Progenitor cell of endocrine pancreas (in vitro differentiated cells): Measurements from ENCODE around the gene ADAMTSL3. TPM values are rescaled to one million over a fixed set of nuclear protein-coding genes. Genes with fewer than 3 reads are reported as not detected.
"Not testable (repeated sequence)": the region's sequence is repeated elsewhere in the genome, so short reads cannot be mapped to it uniquely, and the experiment has no call there.

Experiments
- DNase-seq: peaks from one replicate; pipeline ENCODE4 v3.0.0; 2021; ENCODE audit warnings: low spot score; ENCODE audit not compliant: unreplicated experiment
- H3K27ac Mint-ChIP-seq: 2 replicates; pipeline ENCODE4 v1.8.0; 2021; ENCODE audit warnings: mild to moderate bottlenecking, moderate library complexity, mixed read lengths
- H3K27me3 Mint-ChIP-seq: 2 replicates; pipeline ENCODE4 v1.8.0; 2021; ENCODE audit warnings: mixed read lengths
- H3K36me3 Mint-ChIP-seq: 2 replicates; pipeline ENCODE4 v1.8.0; 2022; ENCODE audit warnings: mixed read lengths; ENCODE audit not compliant: insufficient read depth
- H3K4me1 Mint-ChIP-seq: 2 replicates; pipeline ENCODE4 v1.8.0; 2021; ENCODE audit warnings: low read depth, mixed read lengths
- H3K4me3 Mint-ChIP-seq: 2 replicates; pipeline ENCODE4 v1.8.0; 2021; ENCODE audit warnings: low read depth, mild to moderate bottlenecking, moderate library complexity, mixed read lengths
- H3K9me3 Mint-ChIP-seq: 2 replicates; pipeline ENCODE4 v1.8.0; 2021; ENCODE audit warnings: low read depth, mixed read lengths
- total RNA-seq: library from RNA; stranded (reverse); gene quantifications from 2 replicates; pipeline ENCODE4 v1.2.1, GENCODE V29; 2021
- TF ChIP-seq, protein P1 (sequence below): fragments of 200-600 bp; sonication (generic); IDR thresholded peaks from one replicate; pipeline ENCODE4 v1.5.0; 2021; ENCODE audit warnings: antibody characterized with exemption, mild to moderate bottlenecking; ENCODE audit not compliant: unreplicated experiment

Gene ADAMTSL3
- total RNA-seq, 1 donor from 2014 or later = 0.24 TPM

GRCh38 chr15:83753872-83754493, 100.1 kb downstream of the ADAMTSL3 start:
- peaks cover 1% of the 10 kb centered on the region for H3K36me3 Mint-ChIP-seq
- H3K4me1 Mint-ChIP-seq = peaks cover 3% of the 10 kb centered on the region
- H3K9me3 Mint-ChIP-seq = peaks cover 7% of the 10 kb centered on the region
- no peak overlapping the region for H3K4me3 Mint-ChIP-seq
- H3K27me3 Mint-ChIP-seq = peaks cover 9% of the 10 kb centered on the region
- TF ChIP-seq, protein P1, sequence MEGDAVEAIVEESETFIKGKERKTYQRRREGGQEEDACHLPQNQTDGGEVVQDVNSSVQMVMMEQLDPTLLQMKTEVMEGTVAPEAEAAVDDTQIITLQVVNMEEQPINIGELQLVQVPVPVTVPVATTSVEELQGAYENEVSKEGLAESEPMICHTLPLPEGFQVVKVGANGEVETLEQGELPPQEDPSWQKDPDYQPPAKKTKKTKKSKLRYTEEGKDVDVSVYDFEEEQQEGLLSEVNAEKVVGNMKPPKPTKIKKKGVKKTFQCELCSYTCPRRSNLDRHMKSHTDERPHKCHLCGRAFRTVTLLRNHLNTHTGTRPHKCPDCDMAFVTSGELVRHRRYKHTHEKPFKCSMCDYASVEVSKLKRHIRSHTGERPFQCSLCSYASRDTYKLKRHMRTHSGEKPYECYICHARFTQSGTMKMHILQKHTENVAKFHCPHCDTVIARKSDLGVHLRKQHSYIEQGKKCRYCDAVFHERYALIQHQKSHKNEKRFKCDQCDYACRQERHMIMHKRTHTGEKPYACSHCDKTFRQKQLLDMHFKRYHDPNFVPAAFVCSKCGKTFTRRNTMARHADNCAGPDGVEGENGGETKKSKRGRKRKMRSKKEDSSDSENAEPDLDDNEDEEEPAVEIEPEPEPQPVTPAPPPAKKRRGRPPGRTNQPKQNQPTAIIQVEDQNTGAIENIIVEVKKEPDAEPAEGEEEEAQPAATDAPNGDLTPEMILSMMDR = no peak
- H3K27ac Mint-ChIP-seq = no peak overlapping the region
- DNase-seq = no peak

- H3K27me3 Mint-ChIP-seq, H3K36me3 Mint-ChIP-seq, H3K27ac Mint-ChIP-seq, H3K4me3 Mint-ChIP-seq, H3K4me1 Mint-ChIP-seq, DNase-seq, H3K9me3 Mint-ChIP-seq: not testable (repeated sequence)
These were observed 103.4 kb downstream of the ADAMTSL3 start for GRCh38 chr15:83757291-83757690.

DNA sequence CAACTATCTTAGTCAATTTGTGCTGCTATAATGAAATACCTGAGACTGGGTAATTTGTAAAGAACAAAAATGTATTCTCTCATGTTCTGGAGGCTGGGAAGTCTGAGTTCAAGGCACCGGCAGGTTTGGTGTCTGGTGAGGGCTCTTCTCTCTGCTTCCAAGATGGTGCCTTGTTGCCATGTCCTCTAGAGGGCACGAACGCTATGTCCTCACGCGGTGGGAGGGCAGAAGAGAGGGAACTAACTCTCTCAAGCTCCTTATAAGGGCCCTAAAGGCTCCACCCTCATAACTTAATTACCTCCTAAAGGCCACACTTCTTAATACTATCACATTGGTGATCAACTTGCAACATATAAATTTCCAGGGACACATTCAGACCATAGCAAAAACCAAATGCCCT, 108.4 kb downstream of the ADAMTSL3 start:
- Mint-ChIP-seq H3K27me3 (no peaks in the 10 kb centered on the region), H3K4me3 (no peak overlapping the region), H3K4me1 (peaks cover 7% of the 10 kb centered on the region), H3K9me3 (peaks cover 7% of the 10 kb centered on the region), H3K36me3 (peaks cover 1% of the 10 kb centered on the region), H3K27ac (no peak overlapping the region)
- DNase-seq = no peak
- TF ChIP-seq, protein P1 = no peak

DNA sequence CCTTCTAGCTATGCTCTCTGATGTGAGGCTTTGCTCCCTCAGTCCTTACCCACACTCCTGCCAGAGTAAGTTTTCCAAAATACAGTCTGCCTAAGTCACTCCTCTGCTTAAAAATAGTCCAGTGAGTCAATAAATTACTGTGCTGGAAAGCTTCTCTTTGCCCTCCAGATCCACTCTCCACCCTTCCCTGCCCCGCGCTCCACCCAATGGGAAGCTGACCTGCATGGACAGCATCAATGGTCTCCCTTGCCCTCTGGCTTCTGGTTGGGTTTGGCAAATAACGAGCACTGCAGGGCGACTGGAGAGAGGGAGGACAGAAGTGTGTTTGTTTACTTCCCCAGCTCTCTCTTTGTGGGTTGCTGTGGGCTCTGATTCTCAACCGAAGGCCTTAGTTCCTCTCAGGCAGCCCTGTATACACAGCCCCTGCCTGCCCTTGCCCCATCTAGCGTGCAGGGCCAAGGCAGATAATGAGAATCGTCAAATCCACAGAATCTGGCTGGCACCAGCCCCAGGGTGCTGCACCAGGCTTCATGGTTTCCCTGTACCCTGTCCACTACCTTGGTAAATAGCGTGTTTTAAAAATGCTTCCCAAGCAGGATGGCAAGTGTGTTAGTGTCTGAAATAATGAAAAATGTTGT, 110.4 kb downstream of the ADAMTSL3 start:
- TF ChIP-seq, protein P1 = no peak
- no peaks in the 10 kb centered on the region for H3K27me3 Mint-ChIP-seq
- peak overlapping the region; percentile 39 for H3K27ac Mint-ChIP-seq

GRCh38 chr15:83766339-83766738, 112.4 kb downstream of the ADAMTSL3 start:
- Mint-ChIP-seq H3K4me3 (no peak overlapping the region), H3K4me1 (peaks cover 7% of the 10 kb centered on the region), H3K27me3 (no peaks in the 10 kb centered on the region), H3K36me3 (no peaks in the 10 kb centered on the region), H3K27ac (no peak overlapping the region), H3K9me3 (no peaks in the 10 kb centered on the region)
- DNase-seq = no peak
- TF ChIP-seq, protein P1 = no peak

More for the DNA sequence above, 110.4 kb downstream of the ADAMTSL3 start:
- Mint-ChIP-seq H3K4me1 (peaks cover 7% of the 10 kb centered on the region), H3K36me3 (no peaks in the 10 kb centered on the region), H3K9me3 (no peaks in the 10 kb centered on the region), H3K4me3 (no peak overlapping the region)
- no peak for DNase-seq

DNA sequence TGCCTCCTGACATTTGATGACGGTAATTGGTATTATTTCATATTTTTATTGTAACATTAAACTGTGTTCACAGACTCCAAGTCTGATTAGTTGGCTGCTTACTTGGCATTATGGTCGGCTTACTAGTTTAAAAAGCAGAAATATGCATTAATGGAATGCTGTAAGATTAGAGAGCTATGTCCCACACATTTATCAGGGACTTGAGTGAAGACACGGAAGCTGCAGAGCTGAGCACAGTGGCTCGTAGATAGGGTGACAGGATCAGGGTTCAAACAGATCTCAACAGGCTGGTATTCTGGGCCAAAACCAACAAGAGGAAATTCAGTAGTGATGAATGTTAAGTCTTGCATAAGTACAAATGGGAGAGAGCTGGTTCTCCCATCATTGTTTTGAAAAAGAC, 113.8 kb downstream of the ADAMTSL3 start:
- H3K27me3 Mint-ChIP-seq = no peaks in the 10 kb centered on the region
- H3K36me3 Mint-ChIP-seq = no peaks in the 10 kb centered on the region
- H3K4me3 Mint-ChIP-seq = no peak overlapping the region
- peaks cover 7% of the 10 kb centered on the region for H3K4me1 Mint-ChIP-seq
- no peak for DNase-seq
- TF ChIP-seq, protein P1 = no peak
- no peaks in the 10 kb centered on the region for H3K9me3 Mint-ChIP-seq
- H3K27ac Mint-ChIP-seq = no peak overlapping the region
